CD4-positive, alpha-beta T cell treated with Interleukin-17A for 4 hours (primary cell): ENCODE results near the gene VIT.

Experiments used
- DNase-seq: peaks from one replicate; pipeline ENCODE4 v3.0.0-alpha.2; 2020; ENCODE audit warnings: mixed read lengths

VIT gene

DNA sequence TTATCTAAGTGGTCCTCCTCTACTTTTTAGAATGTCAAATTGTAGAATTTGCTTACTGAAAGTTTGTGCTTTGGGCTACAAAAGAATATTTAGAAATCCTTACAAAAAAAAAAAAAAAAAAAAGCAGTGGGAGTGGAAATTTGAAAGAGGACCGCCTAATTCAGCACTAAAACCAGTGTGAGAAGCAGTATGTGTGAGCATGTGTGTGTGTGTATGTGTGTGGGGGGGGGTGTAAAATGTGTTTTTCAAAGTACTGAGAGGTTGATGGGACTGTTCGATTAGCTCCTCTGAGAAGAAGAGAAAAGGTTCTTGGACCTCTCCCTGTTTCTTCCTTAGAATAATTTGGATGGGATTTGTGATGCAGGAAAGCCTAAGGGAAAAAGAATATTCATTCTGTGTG is at the start of gene VIT:
Gene VIT, plus strand, starts transcription at position 175 of the 400 bp plus-strand sequence. CDS start 19,664 bp downstream, outside the sequence.
- DNase-seq, result no peak

DNA sequence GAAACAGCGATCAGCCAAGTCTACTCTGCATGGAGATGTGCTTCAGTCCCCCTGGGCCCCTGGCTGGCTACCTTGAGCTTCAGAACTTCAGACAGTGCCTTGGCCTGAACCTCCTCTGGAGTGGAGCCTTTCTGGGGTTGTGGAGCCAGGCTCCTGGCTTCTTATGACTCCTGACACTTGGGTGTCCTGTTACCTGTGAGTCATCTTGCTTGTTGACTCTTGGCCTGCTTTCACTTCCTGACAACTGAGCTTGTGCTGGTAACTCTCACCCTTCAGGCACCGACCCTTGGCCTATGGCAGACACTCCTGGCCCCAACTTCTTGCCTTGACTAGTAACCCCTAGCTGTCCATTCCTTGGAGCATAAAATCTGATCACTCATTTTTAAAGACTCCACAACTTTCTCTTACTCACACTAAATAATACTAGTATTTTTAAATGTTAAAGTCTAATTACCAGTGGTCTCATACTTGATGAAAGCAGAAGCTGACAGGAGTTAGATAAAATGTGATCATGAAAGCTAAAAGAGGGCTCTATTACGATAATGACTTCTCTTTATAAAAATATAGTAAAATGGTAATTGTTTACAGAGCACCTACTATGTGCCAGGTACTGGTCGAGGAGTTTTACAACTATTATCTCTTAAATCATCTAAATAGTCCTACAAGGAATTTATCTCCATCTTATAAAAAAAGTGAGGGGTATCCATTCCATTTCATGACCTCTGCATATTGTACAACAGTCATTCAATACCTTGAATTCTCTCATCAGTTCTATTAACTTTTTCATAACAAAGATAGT is 46.3 kb upstream of the VIT start:
- no peak for DNase-seq

DNA sequence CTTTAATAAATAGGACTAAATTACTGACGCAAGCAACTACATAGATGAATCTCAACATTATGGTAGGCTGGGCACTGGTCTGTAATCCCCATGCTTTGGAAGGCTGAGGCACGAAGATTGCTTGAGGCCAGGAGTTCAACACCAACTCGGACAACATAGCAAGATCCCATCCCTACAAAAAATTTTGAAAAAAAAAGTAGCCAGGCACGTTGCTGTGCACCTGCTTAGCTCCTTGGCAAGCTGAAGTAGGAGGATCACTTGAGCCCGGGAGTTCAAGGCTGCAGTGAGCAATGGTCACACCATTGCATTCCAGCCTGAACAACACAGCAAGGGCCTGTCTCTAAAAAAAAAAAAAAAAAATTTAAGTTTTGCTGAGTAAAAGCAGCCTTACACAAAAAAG is 43.4 kb upstream of the VIT start:
- no peak for DNase-seq

GRCh38 chr2:36653967-36654694 is 42.4 kb upstream of the VIT start:
- no peak for DNase-seq

DNA sequence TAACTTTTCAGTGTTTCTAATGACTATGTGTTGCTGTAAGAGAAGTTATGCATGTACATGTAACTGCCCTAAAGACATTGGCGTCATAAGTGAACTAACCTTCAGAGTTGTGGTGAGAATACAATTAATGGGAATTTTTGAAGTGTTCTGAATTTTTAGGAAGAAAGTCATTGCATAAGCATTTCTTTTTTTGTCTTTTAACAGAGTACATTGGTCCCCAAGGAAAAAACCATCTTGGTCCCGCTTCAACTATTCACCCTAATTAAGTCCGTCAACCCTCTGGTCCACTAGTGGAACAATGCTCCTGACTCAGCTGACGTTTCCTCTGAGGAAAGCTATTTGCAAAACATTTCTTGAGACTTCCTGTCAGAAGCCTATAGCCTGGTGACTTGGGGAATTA is 41.1 kb upstream of the VIT start:
- DNase-seq, result no peak

GRCh38 chr2:36657703-36658102 is 38.8 kb upstream of the VIT start:
- no peak for DNase-seq

DNA sequence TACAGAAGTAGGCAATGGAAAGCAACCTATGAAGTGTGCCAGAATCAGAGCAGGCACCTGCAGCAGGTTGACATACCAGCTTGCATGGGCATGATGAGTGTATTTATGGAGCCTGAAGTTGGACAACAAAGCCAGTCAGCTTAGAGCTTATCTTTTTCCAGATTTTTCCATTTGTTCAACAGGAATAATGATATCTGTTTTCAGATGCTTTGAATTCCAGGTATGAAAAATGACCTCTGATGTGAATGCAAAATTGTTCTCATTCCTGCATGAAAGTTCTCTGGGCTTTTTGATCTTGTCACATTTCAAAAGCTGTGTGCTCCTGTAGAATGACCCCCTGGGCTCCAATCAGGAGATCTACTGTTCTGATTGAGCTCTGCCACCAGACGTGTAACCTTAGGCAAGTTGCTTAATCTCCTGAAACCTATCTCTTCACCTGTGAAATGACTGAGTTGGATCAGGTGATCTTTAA is 38.2 kb upstream of the VIT start:
- DNase-seq, result no peak

GRCh38 chr2:36659218-36659617 is 37.3 kb upstream of the VIT start:
- no peak for DNase-seq

DNA sequence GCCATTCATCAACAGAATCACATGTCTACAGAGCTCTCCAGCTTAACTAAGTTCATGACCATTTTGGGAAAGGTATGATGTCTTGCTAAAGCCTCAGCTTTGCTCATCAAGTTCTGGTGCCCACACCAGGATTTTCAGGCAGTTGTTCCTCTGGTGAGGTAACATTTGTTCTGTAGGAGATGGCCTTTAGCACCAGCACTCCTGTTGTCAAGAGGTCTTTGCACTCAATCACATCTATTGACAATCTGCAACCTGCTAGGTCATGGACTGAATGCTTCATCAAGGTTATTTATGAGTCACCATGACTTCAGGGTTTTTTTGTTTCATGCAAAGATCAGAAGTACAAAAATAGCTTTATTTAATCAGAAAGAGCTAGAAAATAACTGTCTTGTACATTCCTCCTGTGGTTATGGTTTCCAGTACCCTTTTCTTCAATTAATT is 36.6 kb upstream of the VIT start:
- DNase-seq, result no peak

DNA sequence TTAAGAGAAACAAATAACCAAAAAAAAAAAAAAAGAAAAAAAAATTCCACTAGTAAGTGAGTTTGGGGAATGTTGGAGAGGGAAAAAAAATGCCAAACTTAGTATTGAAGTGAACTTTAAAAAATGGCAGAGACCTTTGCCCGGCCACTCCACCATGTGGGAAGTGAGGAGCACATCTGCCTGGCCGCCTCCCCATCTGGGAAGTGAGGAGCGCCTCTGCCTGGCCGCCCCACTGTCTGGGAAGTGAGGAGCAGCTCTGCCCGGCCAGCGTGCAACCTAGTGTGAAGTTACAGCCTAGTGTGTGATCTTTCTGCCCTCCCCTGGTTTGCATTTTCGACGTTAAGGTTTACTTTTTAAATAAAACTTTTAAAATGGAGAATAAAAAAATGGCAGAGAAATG is 33.9 kb upstream of the VIT start:
- DNase-seq, result no peak

GRCh38 chr2:36663295-36663694 is 33.2 kb upstream of the VIT start:
- DNase-seq, result no peak

- DNase-seq, result peak; percentile 12
Observed at GRCh38 chr2:36663851-36664695, 32.4 kb upstream of the VIT start.

- DNase-seq, result no peak
Observed at GRCh38 chr2:36664696-36665076, 31.8 kb upstream of the VIT start.

GRCh38 chr2:36667931-36668330 is 28.6 kb upstream of the VIT start:
- no peak for DNase-seq

DNA sequence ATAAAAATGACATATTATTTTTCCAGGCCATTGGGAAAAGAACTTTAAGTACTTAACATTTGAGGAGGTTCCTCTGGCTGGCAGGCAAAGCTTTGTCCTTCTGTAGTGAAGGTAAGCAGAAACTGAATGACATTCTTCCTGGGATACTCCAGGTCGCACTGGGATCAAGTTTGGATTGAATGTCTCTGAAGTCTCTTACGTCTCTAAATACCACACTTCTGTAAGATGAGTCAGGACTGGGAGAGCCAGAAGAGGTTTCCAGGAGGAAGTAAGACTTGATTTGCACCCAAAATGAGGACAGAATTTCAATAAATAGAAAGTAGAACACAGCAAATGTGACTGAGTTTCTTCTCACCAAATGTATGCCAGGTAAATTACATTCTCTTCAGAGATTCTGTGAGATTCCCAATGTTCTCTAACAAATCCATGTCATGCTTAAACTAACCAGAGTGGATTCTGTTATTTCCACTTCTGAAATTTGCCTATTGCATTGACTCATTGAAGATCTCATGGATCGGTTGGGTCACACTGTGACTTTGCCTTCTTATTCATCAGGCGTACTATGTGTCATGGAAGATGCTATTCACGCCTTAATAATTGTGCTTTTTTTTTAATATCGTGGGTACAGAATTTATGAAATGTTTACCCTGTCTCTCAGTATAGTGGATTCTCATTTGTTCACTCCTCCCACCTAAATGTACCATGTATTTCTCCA is 25.5 kb upstream of the VIT start:
- no peak for DNase-seq

GRCh38 chr2:36671731-36672130 is 24.8 kb upstream of the VIT start:
- no peak for DNase-seq

GRCh38 chr2:36672199-36672598 is 24.3 kb upstream of the VIT start:
- DNase-seq, result no peak

- DNase-seq, result no peak
Observed at GRCh38 chr2:36675579-36676282, 20.8 kb upstream of the VIT start.

DNA sequence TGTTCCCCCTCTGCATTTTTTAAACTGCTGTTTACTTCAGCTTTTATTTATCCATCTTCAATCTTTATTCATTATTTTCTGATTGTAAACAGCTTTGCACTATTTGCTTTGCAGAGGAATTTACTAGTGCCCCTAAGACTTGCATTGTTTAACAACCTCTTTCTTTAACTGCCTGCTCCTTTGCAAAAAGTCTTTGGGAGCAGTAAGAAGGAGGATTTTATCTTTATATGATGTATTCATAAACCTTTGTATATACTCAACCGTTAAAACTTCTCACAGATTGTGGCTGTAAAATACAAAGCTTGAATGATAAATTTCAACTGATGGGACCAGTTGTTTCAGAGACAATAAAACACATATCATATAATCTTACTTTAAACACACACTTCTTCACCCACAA is 20.1 kb upstream of the VIT start:
- DNase-seq, result no peak

- no peak for DNase-seq
Observed at GRCh38 chr2:36677386-36677785, 19.1 kb upstream of the VIT start.

GRCh38 chr2:36677996-36678605 is 18.4 kb upstream of the VIT start:
- DNase-seq, result no peak

GRCh38 chr2:36678856-36679255 is 17.7 kb upstream of the VIT start:
- DNase-seq, result no peak
